Activated naive CD8-positive, alpha-beta T cell treated with anti-CD3 and anti-CD28 coated beads, Interleukin-2, amount 50 U/mL, for 24 hours (primary cell): ENCODE results near the gene IRX4.
"Not testable (repeated sequence)": the region's sequence is repeated elsewhere in the genome, so short reads cannot be mapped to it uniquely, and the experiment has no call there.

Experiments used
- ATAC-seq: fragments of 150-1000 bp; cut with Tn5 transposase; one replicate; pipeline ENCODE4 v1.10.0; 2021
- DNase-seq: peaks from one replicate; pipeline ENCODE4 v3.0.0; 2021
- H3K27ac Mint-ChIP-seq: one replicate; pipeline ENCODE4 v1.8.0; 2021; ENCODE audit warnings: mild to moderate bottlenecking, mixed read lengths
- H3K27me3 Mint-ChIP-seq: one replicate; pipeline ENCODE4 v1.8.0; 2021; ENCODE audit warnings: mixed read lengths
- H3K36me3 Mint-ChIP-seq: one replicate; pipeline ENCODE4 v1.8.0; 2021; ENCODE audit warnings: low read depth, mixed read lengths
- H3K4me1 Mint-ChIP-seq: one replicate; pipeline ENCODE4 v1.8.0; 2021; ENCODE audit warnings: mixed read lengths
- H3K4me3 Mint-ChIP-seq: one replicate; pipeline ENCODE4 v1.8.0; 2021; ENCODE audit warnings: mild to moderate bottlenecking, moderate library complexity, mixed read lengths
- H3K9me3 Mint-ChIP-seq: one replicate; pipeline ENCODE4 v1.8.0; 2021; ENCODE audit warnings: mixed read lengths

The IRX4 gene

DNA sequence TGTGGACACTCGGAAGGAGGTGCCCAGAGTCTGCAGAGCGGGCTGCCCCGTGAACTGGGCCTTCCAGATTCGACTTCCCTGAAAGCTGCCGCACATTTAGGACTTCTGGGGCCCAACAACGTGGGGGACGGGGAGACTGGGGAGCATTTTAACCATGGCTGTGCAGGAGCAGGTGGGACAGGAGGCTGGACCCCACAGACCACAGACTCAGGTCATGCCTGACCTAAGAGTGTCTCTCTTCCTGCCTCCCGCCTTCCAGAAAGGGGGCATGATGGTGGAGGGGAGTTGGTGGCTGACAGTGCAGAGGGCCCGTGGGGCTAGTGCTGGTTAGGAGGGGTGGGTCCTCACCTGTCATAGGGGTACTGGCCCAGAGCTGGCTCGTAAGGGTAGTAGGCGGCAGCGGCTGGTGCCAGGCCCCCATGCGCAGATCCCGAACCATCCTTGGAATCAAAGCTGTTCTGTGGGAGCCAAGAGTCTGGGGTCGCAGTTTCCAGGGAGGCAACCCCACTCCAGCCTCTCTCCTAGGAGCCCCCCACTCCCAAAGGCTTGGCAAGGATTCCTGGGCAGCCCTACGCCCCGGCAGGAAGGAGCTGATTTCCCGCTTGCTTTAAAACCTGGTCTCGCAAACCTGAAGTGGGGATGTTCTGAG lies 2.2 kb downstream of the IRX4 start:
- DNase-seq (no peak), ATAC-seq (no peak)
- Mint-ChIP-seq H3K4me1 (peaks cover 14% of the 10 kb centered on the region), H3K4me3 (no peak overlapping the region), H3K27ac (no peak overlapping the region), H3K9me3 (no peaks in the 10 kb centered on the region), H3K27me3 (peaks cover 61% of the 10 kb centered on the region), H3K36me3 (no peaks in the 10 kb centered on the region)

DNA sequence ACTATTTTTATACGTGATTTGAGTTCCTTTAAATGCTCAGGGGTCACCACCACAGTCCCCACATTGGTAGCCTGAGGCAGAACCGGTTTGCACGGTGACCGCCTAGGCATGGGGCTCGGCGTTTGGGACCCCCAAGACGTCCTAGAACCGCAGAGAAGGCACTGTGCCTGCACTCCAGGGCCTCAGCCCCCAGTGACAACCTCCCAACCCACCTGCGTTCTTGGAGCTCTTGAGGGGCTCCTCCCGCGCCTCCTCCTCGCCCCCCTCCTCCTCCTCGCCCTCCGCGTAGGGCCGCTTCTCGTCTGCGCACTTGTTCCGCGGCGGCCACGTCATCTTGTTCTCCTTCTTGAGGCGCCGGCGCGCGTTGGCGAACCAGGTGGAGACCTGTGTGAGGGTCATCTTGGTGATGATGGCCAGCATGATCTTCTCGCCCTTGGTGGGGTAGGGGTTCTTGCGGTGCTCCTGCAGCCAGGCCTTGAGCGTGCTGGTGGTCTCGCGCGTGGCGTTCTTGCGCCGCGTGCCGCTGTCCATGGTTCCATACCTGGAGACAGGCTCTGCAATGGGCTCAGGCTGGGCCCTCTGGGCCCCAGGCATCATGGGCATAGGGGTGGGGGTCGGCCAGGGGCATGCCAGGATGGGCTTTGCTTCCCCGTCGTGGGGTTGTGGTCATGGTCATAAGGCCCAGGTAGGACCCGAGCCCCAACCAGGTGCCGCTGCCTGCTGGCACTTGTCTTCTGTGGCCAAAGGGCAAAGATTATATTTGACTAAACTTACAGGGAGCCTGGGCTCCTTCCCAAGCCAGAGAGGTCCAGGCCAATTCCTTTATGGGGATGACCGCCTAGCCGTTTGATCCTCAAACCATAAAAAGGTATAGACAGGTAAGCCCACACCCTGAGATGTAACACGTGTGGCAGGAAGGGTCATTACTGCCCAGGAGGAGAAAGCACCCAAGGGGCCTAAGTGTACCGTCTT lies 3.1 kb downstream of the IRX4 start:
- no peaks in the 10 kb centered on the region for H3K9me3 Mint-ChIP-seq
- H3K4me1 Mint-ChIP-seq: peaks cover 14% of the 10 kb centered on the region
- peaks cover 60% of the 10 kb centered on the region for H3K27me3 Mint-ChIP-seq
- ATAC-seq (no peak), DNase-seq (no peak)
- H3K27ac Mint-ChIP-seq: no peak overlapping the region
- no peaks in the 10 kb centered on the region for H3K36me3 Mint-ChIP-seq
- H3K4me3 Mint-ChIP-seq: no peak overlapping the region

DNA sequence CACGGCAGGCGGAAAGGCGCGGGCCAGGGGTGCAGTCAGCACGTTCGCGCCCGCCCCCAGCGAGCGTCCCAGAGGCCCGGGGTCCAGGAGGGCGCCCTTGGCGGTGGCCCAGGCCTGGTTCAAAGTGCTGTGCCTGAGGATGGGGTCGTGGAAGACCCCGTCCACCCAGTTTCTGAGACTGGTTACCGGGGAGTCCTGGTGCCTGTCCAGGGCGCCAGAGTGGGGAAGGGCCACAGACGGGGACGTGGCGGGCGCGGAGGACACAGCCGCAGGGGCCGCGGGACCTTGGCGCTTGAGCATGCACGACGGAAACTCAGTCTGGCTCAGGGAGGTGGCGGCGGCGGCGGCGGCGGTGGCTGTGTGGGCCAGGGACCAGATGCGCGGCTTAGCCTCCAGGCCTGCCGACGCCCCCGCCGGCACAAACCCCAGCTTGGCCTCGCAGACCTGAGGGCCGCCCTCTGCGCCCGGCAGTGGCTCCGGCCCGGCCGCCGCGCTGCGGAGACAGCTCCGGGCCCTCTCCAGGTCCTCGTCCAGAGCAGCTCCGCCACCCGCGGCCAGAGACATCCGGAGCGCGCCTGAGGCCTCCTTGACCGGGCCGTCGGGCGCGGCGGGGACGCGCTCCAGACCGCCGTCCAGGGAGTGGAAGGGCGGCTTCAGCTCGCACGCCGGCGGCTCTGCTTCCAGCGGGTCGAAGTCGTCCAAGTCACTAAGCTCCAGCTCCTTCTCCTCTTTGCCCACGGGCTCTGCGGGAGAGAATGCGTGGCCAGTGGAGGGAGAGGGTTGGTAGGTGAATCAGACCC lies 4.5 kb downstream of the IRX4 start:
- Mint-ChIP-seq H3K27me3 (peaks cover 62% of the 10 kb centered on the region), H3K9me3 (no peaks in the 10 kb centered on the region), H3K4me1 (peaks cover 10% of the 10 kb centered on the region), H3K4me3 (no peak overlapping the region), H3K27ac (no peak overlapping the region), H3K36me3 (no peaks in the 10 kb centered on the region)
- DNase-seq: no peak
- no peak for ATAC-seq

DNA sequence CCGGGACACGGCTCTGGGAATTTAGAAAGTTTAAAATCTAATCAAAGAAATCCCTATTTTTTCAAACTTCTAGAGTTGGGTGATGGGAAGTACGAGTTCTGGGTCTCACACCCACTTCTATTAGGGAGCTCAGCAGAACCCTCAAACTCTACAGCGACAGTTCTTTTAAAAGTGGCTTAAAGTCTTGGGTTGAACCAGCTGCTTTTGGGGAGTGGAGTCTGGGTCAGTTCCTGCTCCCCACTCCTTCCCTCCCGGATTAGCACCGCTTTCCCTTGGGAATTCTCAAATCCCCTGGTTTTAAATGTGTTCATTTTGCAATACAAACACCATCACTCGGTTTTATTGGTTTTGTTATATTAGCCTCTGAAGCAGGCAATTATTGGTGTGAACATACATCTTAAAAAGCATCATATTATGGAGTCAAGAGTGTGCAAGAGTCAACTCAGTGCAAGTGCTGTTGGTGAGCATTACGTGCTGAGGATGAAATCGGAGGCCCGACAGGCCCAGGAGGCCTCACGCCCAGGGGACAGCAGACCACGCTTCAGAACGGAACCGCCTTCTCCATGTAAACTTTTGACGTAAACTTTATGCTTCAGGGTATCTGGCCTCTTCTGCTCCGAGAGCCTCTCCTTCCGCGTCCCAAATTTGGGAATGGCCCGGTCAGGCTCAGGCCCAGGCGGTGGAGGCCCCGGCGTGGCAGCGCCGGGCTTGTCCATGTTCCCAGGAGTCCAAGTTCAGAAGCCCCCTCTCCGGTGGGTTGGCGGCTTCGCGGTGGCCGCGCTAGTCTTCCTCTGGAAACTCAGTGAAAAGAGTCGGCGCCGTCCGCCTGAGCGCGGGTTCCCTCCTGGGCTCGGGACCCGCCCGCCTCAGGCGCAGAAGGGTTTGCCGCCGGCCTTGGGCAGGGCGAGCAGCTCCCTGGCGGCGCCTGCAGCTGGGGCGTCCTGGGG lies 5.3 kb downstream of the IRX4 start:
- peaks cover 65% of the 10 kb centered on the region for H3K27me3 Mint-ChIP-seq
- H3K4me1 Mint-ChIP-seq: peaks cover 8% of the 10 kb centered on the region
- no peak overlapping the region for H3K27ac Mint-ChIP-seq
- H3K9me3 Mint-ChIP-seq: no peaks in the 10 kb centered on the region
- no peak for ATAC-seq
- H3K36me3 Mint-ChIP-seq: no peaks in the 10 kb centered on the region
- no peak overlapping the region for H3K4me3 Mint-ChIP-seq
- DNase-seq: no peak

DNA sequence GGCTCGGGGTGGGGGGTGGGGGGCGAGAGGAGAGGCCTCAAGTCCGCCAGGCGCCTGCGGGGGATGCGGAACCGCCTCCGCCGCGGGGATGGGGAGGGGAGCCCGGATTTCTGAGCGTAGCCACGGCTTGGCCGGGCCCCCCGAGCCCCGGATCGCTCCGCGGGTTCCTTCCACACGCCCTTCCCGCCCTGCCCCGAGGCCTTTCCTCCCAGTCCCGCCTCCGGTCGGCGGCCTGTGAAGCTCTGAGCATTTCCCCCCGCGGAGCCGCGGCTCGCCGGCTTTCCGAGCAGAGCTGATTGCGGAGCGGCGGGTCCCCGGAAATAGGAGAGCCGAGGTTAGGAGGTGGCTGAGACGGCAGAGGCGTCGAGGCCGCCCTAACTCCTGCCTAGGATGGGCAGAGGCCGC lies 6.1 kb downstream of the IRX4 start:
- DNase-seq: no peak
- Mint-ChIP-seq H3K9me3 (no peaks in the 10 kb centered on the region), H3K36me3 (no peaks in the 10 kb centered on the region), H3K27me3 (peaks cover 65% of the 10 kb centered on the region), H3K27ac (no peak overlapping the region), H3K4me3 (no peak overlapping the region), H3K4me1 (peaks cover 8% of the 10 kb centered on the region)
- no peak for ATAC-seq

DNA sequence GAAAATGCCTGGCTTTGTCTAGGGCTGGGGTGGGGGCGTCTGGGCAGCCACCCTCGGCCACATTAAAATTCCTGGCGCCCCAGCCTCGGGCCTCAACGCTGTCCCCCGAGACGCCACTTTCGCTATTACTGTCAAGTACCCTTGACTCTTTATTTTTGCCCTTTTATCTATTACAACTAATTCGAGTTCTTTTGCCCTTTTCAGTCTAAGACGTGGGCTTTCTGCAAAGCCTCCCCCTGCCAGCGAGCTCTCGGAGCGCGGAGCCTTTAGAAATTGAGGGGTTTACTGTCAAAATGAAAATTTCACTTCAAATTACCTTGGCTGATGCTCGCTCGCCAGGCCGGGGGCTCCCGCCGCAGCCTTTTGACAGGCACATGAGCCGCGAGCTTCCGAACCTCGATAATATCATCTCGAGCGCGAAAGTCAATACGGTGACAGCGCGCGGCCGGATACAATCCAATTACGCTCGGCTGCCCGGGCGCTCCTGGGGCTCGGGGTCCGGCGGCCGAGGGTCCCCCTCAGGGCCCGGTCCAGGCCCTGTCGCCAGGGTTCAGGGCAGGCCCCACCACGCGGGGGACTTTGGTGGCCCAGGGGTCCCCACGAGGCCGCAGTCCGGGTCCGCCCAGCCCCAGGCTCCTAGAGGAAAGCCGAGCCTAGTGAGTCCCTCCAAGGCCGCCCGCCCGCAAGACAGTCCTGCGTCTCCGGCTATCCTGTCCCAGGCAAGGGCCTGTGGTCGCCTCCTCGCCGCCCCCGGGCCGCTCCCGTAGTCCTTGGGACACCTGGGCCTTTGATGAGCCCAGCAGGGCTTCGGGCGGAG lies 6.7 kb downstream of the IRX4 start:
- ATAC-seq: no peak
- H3K36me3 Mint-ChIP-seq: no peaks in the 10 kb centered on the region
- no peak overlapping the region for H3K27ac Mint-ChIP-seq
- DNase-seq: no peak
- H3K27me3 Mint-ChIP-seq: peaks cover 60% of the 10 kb centered on the region
- H3K4me1 Mint-ChIP-seq: peaks cover 6% of the 10 kb centered on the region
- no peaks in the 10 kb centered on the region for H3K9me3 Mint-ChIP-seq
- no peak overlapping the region for H3K4me3 Mint-ChIP-seq

DNA sequence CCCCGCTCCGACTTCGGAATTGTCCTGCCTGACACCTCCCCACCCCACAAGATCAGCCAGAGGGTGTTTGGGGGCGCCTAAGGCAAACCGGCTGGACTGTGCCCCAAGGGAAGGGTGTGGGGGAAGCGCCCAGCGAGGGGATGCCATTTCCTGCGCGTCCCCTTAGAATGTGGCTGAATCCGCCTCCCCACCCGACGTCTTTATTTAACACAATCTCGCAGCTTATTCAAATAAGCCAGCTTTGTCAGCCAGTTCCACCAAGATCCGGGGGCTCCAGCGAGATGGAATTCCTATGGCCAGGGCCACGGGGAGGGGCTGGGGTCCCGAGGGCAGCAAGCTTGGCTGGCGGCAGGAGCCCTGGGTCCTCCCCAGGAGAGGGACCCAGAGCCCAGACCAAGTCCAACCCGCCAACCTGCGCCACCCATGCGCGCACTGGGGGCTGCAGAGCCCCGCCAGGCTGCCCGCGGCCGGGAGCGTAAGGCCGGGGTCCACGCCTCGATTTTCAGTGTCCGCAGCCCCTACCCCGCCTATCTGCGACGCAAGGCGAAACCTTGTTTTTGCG lies 7.4 kb downstream of the IRX4 start:
- DNase-seq: no peak
- Mint-ChIP-seq H3K27ac (no peak overlapping the region), H3K4me3 (no peak overlapping the region), H3K27me3 (peaks cover 56% of the 10 kb centered on the region), H3K9me3 (no peaks in the 10 kb centered on the region), H3K4me1 (peaks cover 6% of the 10 kb centered on the region), H3K36me3 (no peaks in the 10 kb centered on the region)
- no peak for ATAC-seq

DNA sequence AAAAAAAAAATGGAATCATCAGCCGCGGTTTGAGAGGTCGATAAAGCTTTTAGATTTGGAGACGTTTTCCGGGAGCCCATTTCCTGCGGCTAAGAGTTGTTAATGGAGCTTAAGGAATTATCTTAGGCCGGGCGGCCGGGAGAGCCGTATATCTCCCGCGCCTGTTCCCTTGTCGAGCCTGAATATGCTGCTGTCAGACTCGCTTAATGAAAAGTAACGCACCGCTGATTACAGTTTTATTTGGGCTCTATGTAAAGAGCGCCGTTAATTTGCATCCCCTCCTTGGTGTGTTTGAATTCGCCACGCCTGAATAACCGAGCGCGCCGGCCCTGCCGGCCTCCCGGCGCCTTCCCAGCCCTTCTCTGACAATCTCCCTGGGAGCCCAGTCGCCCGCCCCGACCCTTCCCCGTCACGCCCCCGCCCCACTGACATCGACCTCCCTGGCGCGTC lies 7.9 kb downstream of the IRX4 start:
- H3K4me3 Mint-ChIP-seq: no peak overlapping the region
- DNase-seq (no peak), ATAC-seq (no peak)
- H3K27me3 Mint-ChIP-seq: peaks cover 50% of the 10 kb centered on the region
- no peaks in the 10 kb centered on the region for H3K36me3 Mint-ChIP-seq
- no peak overlapping the region for H3K27ac Mint-ChIP-seq
- H3K9me3 Mint-ChIP-seq: no peaks in the 10 kb centered on the region
- peaks cover 6% of the 10 kb centered on the region for H3K4me1 Mint-ChIP-seq

DNA sequence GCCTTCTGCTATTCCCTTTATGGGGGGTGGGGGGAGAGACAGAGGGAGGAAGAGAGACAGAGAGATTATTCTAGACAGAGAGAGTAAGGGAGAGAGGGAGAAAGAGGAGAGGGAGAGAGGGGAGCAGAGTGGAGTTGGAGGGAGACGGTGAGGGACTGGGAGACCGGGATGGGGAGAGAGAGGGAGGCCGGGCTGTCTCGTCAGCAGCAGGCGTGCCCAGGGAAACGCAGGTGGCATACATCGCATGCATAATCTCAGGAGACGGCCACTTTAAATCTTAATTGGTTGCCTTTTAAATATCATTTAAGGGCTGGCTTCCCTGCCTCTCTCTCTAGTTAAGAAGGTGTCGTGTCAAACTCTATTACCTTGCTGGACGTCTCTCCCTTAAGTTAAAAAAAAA lies 8.4 kb downstream of the IRX4 start:
- Mint-ChIP-seq H3K4me3 (no peak overlapping the region), H3K27ac (no peak overlapping the region), H3K36me3 (no peaks in the 10 kb centered on the region), H3K27me3 (peaks cover 46% of the 10 kb centered on the region), H3K9me3 (no peaks in the 10 kb centered on the region), H3K4me1 (peaks cover 6% of the 10 kb centered on the region)
- DNase-seq (no peak), ATAC-seq (no peak)

DNA sequence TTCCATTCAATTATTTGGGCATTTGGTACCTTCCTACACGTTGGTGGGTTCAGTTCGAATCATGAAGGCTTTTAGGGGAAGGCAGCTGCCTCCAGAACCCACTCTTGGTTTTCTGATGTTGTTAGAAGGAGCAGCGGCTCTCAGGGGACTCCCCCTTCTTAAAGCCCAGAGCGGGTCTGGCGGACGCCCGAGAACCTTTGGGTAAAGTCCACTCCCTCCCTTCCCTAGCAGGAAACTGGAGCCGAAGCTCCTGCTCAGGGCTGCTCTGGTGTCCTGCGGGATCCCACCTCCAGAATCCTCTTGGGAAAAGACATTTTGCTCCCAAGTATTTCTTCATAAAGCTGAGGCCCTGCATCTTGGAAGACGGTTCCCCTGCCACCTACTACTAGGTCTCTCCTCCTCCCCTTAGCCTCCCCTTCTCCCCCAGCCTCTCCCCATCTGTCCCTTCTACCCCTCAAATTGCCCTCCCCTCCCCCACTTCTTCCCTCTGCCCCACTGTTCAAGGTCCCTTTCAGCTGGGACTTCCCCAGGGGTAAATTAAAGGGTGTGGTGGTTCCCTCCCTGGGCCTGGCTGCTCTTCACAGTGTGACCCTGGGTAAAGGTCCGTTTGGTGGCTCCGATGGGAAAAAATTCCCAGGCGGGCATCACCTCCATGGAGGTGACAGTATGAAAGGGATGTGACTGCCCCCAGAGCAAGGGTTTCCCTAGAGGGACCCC lies 9.3 kb downstream of the IRX4 start:
- H3K27me3 Mint-ChIP-seq: peaks cover 42% of the 10 kb centered on the region
- H3K4me3 Mint-ChIP-seq: no peak overlapping the region
- H3K4me1 Mint-ChIP-seq: peaks cover 6% of the 10 kb centered on the region
- no peak for DNase-seq
- no peak overlapping the region for H3K27ac Mint-ChIP-seq
- no peaks in the 10 kb centered on the region for H3K36me3 Mint-ChIP-seq
- H3K9me3 Mint-ChIP-seq: no peaks in the 10 kb centered on the region
- no peak for ATAC-seq

DNA sequence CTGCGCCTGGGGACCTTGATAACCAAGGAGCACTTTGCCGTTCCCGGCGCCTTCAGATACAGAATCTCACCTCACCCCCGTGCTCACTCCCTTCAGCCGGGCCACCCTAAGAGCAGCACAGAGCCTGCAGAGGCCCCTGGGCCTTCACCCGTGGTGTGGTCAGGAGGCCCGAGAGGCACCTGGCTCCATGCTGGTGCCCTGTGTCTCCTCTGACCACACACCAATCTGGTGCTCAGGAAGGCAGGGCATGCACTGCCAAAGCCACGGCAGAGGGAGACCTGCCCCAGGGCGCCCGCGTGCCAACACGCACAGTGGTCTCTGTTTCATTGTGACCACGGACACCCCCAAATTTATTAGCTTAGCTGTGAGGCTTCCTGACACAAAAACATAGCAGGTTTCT lies 11.3 kb downstream of the IRX4 start:
- H3K27me3 Mint-ChIP-seq: peaks cover 36% of the 10 kb centered on the region
- H3K4me1 Mint-ChIP-seq: peaks cover 4% of the 10 kb centered on the region
- no peak overlapping the region for H3K27ac Mint-ChIP-seq
- DNase-seq (no peak), ATAC-seq (no peak)
- H3K9me3 Mint-ChIP-seq: no peaks in the 10 kb centered on the region
- no peaks in the 10 kb centered on the region for H3K36me3 Mint-ChIP-seq
- H3K4me3 Mint-ChIP-seq: no peak overlapping the region

DNA sequence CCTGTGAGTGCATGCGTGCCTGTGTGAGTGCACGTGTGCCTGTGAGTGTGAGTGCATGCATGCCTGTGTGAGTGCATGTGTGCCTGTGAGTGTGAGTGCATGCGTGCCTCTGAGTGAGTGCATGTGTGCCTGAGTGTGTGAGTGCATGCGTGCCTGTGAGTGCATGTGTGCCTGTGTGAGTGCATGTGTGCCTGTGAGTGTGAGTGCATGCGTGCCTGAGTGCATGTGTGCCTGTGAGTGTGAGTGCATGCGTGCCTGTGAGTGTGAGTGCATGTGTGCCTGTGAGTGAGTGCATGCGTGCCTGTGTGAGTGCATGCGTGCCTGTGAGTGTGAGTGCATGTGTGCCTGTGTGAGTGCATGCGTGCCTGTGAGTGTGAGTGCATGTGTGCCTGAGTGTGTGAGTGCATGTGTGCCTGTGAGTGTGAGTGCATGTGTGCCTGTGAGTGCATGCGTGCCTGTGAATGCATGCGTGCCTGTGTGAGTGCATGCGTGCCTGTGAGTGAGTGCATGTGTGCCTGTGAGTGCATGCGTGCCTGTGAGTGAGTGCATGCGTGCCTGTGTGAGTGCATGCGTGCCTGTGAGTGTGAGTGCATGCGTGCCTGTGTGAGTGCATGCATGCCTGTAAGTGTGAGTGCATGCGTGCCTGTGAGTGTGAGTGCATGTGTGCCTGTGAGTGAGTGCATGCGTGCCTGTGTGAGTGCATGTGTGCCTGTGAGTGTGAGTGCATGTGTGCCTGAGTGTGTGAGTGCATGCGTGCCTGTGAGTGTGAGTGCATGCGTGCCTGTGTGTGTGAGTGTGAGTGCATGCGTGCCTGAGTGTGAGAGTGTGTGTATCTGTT lies 12.1 kb downstream of the IRX4 start:
- peaks cover 32% of the 10 kb centered on the region for H3K27me3 Mint-ChIP-seq
- not testable (repeated sequence) for H3K27ac Mint-ChIP-seq, H3K4me3 Mint-ChIP-seq, ATAC-seq, DNase-seq, H3K9me3 Mint-ChIP-seq, H3K36me3 Mint-ChIP-seq, H3K4me1 Mint-ChIP-seq
